Thoracic aorta (tissue), 2 donors: ENCODE results near the gene ADRA2C. TPM values are rescaled to one million over a fixed set of nuclear protein-coding genes. Genes with fewer than 3 reads are reported as not detected.

Experiments used
- ATAC-seq: fragments of 150-250 bp; one replicate; pipeline ENCODE4 v1.8.0; 2017; ENCODE audit warnings: low read depth; ENCODE audit not compliant: insufficient number of reproducible peaks, low FRiP score
- DNase-seq: peaks from one replicate; pipeline ENCODE4 v3.0.0-alpha.2; 2020; ENCODE audit warnings: low spot score
- H3K27ac ChIP-seq, 2 donors: fragments of 200-600 bp; sonication (generic); 1 replicate in 1 of 2; 2 replicates in 1 of 2; pipeline ENCODE4 v1.5.1; 2016; ENCODE audit warnings: mild to moderate bottlenecking in 2 of 2, moderate library complexity in 2 of 2
- H3K27me3 ChIP-seq: fragments of 200-600 bp; sonication (generic); replicated peaks from 2 replicates; pipeline ENCODE4 v1.6.0; 2016; ENCODE audit warnings: mild to moderate bottlenecking; ENCODE audit not compliant: insufficient read depth
- H3K36me3 ChIP-seq: fragments of 200-600 bp; sonication (generic); one replicate; pipeline ENCODE4 v1.5.1; 2016
- H3K4me1 ChIP-seq, 2 donors: fragments of 200-600 bp; sonication (generic); 1 replicate in 1 of 2; 2 replicates in 1 of 2; pipeline versions ENCODE4 v1.5.1 to v1.6.0; 2016; ENCODE audit warnings: low read depth in 2 of 2, mild to moderate bottlenecking in 1 of 2; ENCODE audit not compliant: control insufficient read depth in 1 of 2
- H3K4me3 ChIP-seq: fragments of 200-600 bp; sonication (generic); 2 replicates; pipeline ENCODE4 v1.5.1; 2016; ENCODE audit warnings: mild to moderate bottlenecking
- H3K9me3 ChIP-seq: fragments of 200-600 bp; sonication (generic); 2 replicates; pipeline ENCODE4 v1.5.1; 2016
- CTCF ChIP-seq: fragments of 200-600 bp; sonication (generic); IDR thresholded peaks from one replicate; pipeline ENCODE4 v1.5.1; 2019; ENCODE audit warnings: antibody characterized with exemption
- total RNA-seq, 2 donors: library from RNA; depleted of rRNA; stranded (reverse); fragments of >200 nt; gene quantifications; one replicate each; pipeline versions ENCODE4 v1.1.0 to v1.2.3, GENCODE V29; 2016

ADRA2C gene
- total RNA-seq, 2 donors from 2014 or later, result 105 to 232 TPM

DNA sequence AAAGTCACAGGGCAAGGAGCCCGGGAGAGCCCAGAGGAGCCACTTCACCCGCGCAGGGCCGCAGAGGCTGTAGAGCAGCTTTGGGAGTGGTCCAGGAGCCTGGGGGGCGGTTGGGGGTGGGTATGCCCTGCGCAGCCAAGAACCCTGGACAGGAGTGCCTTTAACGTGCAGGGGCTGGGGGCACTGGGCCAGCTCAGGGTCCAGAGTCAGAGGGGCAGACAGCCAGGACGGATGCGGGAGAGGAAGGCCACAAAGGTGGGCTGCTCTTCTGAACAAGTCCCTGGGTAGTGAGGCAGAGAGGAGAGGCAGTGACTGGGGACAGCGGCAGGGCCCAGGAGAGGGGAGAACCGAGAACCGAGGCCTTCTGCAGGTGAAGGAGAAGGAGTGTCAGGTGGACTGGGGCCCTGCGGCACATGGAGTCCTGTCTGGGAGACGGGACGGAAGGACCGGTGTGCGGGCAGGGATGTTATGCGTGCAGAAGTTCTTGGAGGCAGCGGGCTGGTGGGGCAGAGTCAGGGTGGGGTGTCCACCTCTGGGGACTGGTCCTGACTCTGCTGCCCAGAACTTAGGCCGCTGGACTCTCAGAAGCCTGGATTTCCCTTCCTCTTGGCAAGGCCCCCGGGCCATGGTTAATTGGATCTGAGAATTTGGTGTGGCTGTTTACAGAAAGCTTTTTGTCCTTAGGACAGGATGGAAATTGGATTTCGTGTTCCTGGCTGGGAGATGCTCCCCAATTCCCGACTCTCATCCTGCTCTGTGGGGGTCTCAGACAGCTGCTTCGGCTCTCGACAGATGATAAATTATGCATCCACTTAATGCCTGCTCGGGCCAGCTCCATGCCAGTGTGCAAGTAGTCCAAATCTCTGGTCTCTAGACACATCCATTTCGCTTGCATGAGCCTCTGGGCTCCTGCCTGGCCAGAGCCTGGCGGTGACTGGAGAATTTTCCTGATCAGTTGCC, 31.9 kb downstream of the ADRA2C start:
- Histone ChIP-seq H3K4me3 (no peak overlapping the region), H3K9me3 (peaks cover 3% of the 10 kb centered on the region), H3K4me1 (no peaks in the 10 kb centered on the region), H3K27me3 (no peaks in the 10 kb centered on the region), H3K27ac (no peak overlapping the region), H3K36me3 (no peaks in the 10 kb centered on the region)
- ATAC-seq (no peak), DNase-seq (no peak)
- TF ChIP-seq CTCF, result no peak

DNA sequence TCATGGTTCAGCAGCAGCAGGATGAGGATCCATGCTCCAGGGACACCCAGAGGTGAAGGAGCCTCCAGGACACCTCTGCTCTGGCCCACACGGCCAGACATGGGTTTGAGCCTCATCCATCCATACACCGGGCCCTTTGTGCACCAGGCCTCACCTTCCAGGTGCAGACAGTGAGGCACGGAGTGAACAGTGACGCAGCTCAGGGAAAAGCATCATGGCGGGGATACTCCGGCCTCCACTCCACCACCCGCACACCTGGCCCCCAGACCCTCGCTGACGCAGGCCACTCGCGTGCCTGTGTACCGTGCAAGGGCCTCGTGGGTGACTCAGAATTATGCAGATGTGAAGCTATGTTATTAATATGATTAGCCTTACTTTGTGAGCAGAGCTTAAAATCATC, 33.3 kb downstream of the ADRA2C start:
- H3K27ac ChIP-seq, result no peak overlapping the region
- H3K4me3 ChIP-seq, result no peak overlapping the region
- no peaks in the 10 kb centered on the region for H3K36me3 ChIP-seq
- H3K4me1 ChIP-seq, result no peaks in the 10 kb centered on the region
- no peaks in the 10 kb centered on the region for H3K27me3 ChIP-seq
- TF ChIP-seq CTCF, result no peak
- no peak for DNase-seq
- H3K9me3 ChIP-seq, result peaks cover 3% of the 10 kb centered on the region
- no peak for ATAC-seq

- Histone ChIP-seq H3K4me3 (no peak overlapping the region), H3K9me3 (no peaks in the 10 kb centered on the region), H3K4me1 (no peaks in the 10 kb centered on the region), H3K27me3 (no peaks in the 10 kb centered on the region), H3K36me3 (no peaks in the 10 kb centered on the region), H3K27ac (no peak overlapping the region)
- DNase-seq (no peak), ATAC-seq (no peak)
- no peak for TF ChIP-seq CTCF
Observed at GRCh38 chr4:3800351-3800750, 34.2 kb downstream of the ADRA2C start.

- Histone ChIP-seq H3K27me3 (no peaks in the 10 kb centered on the region), H3K4me3 (no peak overlapping the region), H3K36me3 (no peaks in the 10 kb centered on the region), H3K9me3 (no peaks in the 10 kb centered on the region), H3K27ac (no peak overlapping the region), H3K4me1 (no peaks in the 10 kb centered on the region)
- no peak for TF ChIP-seq CTCF
- ATAC-seq, result no peak
- DNase-seq, result no peak
Observed at GRCh38 chr4:3801521-3801920, 35.3 kb downstream of the ADRA2C start.

GRCh38 chr4:3801931-3802550, 35.9 kb downstream of the ADRA2C start:
- Histone ChIP-seq H3K4me3 (no peak overlapping the region), H3K9me3 (no peaks in the 10 kb centered on the region), H3K27me3 (no peaks in the 10 kb centered on the region), H3K36me3 (no peaks in the 10 kb centered on the region), H3K4me1 (no peaks in the 10 kb centered on the region), H3K27ac (no peak overlapping the region)
- DNase-seq (no peak), ATAC-seq (no peak)
- TF ChIP-seq CTCF, result no peak
